HG03025 (cell line): Measurements from ENCODE around the gene FAM107A.

Source experiments
- ATAC-seq: cut with Tn5 transposase; IDR thresholded peaks from one replicate; pipeline ENCODE4 v1.9.1; 2021; ENCODE audit warnings: mild to moderate bottlenecking, moderate library complexity; ENCODE audit not compliant: unreplicated experiment, low FRiP score

FAM107A gene

DNA sequence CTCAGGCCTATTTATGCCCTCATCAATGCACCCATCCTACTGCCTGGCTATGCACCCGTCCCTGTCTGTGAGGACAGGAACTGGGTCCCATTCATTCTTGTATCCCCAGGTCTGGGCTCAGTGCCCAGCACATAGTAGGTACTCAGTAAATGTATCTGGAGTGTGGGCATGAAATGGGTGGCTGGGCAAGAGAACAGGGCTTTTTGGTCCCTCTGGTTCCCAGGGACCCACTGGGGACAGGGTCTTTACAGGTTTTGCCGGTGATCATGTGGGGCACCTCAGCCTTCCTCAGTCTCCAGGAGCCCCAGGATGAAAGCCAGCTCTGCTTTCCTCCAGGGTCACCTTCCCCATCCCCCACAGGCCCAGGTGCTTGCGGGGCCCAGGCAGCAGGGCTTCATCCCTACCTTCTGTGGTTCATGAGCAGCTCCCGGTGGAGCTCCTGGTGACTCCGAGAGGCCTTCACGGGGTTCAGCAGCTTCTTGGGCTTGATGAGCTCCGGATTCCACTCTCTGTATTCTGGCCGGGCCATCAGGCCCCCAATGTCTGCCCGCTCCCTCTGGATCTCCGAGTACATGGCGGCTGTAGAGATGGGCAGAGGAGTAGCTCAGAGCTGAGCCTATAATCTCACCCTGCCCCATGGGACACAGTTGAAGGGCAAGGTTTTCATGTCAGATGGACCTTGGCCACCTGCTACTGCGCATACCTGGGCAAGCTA lies 7.7 kb downstream of the FAM107A start:
- ATAC-seq, result no peak

- peak; percentile 45 for ATAC-seq
Observed at GRCh38 chr3:58568572-58569286, 8.5 kb downstream of the FAM107A start.

DNA sequence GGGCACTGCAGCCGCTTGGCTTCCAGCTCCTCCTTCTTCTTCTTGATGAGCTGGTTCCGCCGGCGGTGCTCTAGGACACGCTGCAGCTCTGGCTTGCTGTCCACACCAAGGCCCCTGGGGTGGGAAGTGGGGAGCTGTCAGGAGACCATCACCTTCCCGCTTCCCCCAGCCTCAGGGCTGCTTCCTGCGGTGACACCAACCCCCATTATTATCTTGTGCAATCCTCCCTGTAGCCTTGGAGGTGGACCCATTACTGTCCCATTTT lies 10.0 kb downstream of the FAM107A start:
- ATAC-seq, result no peak

DNA sequence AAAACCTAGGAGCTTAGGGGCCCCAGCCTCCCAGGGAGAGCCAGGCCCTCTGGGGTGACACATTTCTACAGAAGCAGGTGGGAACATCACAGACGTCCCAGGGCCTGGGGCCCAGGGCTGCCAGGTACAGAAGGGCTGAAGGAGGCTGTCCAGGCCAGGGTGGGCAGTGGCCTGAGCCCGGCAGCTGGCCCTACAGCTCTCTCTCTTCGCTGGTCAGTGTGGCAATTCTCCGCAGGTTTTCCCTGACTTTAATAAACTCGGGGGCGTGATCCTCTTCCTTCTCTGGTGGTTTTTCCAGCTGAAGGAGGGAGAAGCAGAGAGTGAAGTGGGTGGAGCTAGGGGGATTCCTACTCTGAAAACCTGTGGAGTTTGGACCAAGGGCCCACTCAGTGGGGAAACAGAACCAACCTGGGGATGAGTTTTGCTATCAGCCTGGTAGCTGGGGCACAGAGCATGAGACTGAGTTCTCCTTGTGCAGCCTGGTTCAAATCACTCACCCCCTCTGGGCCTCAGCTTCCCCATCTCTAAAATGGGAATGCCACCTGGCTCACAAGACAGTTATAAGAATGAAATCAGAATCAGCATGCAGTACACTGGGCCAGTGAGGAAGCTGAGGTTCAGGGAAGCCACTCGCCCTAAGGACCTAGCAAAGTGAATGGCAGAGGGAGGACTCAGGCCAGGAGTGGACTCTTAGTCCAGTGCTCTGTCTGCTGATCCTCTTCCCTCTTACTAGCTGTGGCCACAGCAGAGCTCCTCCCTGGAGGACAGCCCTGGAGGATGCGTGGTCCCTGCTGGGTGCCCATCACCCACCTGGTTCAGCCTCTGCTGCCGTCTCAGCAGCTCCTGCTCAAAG lies 10.6 kb downstream of the FAM107A start:
- no peak for ATAC-seq

DNA sequence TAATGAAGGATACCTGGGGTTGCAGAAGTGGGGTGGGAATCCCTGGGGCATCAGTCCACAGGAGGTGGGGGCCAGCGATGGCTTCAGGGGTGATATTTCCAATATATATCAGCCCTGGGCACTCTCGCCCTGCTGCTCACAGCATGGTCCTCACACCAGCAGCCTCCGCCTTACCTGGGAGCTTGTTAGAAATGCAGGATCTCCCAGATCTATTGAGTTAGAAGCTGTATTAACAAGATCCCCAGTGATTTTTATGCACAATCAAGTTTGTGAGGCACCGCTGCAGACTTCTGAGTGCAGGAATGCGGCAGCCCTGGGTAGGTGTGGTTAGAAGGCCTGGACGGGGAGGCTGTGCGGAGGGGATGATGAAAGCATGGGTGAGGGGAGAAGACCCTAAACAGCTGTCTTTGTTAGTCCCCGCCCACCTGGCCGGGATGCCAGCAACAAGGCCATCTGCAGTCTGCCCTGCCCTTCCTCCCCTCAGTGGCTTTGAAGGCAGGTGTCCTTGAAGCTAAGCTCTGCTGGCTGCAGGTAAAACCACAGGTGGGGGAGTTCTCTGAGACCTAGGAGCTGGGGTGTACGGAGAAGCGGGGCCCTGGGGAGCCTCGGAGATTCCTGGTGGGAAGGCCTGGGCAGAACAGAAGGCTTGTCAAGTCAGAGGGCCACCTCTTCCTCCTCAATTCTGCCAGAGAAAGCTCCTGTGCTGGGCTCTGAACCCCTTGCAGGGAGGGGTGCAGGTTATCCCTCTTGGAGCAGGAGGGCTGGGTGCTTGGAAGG lies 11.4 kb downstream of the FAM107A start:
- no peak for ATAC-seq

GRCh38 chr3:58564456-58565160 lies 12.6 kb downstream of the FAM107A start:
- no peak for ATAC-seq

GRCh38 chr3:58564054-58564453 lies 13.1 kb downstream of the FAM107A start:
- ATAC-seq, result no peak

DNA sequence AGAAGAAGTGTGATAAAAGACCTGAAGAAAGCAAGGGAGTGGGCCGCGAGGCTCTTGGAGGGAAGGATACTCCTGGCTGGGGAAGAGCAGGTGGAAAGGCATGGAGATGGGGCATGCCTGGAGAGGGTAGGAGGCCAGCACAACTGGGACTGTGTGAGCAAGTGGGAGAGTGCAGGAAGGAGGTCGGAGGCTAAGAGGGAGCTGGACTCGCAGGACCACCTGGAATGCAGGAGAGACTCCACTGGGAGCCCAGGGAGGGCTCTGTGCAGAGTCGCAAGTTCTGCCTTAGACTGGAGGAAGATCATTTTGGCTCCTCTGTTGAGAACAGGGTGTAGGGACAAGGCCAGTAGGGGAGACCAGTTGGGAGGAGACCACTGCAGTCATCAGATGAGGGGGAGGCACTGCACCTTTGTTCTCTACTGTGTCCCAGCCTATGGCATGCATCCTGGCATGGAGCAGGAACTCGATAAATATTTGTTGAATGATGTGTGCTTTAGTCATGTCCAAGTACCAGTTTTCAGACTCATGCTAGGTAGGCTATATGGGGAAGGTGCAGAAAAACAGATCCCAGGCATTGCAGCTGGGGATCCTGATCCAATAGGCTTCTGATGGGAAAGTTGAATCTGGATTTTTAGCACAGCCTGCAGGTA lies 13.7 kb downstream of the FAM107A start:
- no peak for ATAC-seq

DNA sequence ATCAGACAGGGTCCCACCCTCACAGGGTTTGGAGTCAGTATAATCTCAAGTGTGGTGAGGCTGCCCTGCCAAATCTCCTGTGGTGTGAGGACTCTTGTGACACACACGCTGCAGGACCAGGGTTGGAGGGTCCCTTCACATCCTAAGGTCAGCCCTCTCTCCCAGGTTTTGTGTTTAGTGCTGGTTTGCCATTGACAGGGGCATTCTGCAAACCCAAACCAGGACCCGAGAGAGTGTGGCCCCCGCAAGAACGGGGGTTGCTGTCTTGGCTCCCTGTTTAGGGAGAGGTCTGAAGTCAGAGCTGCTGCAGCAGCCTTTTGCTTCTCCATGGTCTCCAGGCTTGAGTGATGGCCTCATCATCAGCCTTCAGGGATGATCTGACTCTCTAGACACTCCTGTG lies 14.7 kb downstream of the FAM107A start:
- no peak for ATAC-seq

- no peak for ATAC-seq
Observed at GRCh38 chr3:58560771-58561311, 16.4 kb downstream of the FAM107A start.

- no peak for ATAC-seq
Observed at GRCh38 chr3:58559586-58559985, 17.6 kb downstream of the FAM107A start.

DNA sequence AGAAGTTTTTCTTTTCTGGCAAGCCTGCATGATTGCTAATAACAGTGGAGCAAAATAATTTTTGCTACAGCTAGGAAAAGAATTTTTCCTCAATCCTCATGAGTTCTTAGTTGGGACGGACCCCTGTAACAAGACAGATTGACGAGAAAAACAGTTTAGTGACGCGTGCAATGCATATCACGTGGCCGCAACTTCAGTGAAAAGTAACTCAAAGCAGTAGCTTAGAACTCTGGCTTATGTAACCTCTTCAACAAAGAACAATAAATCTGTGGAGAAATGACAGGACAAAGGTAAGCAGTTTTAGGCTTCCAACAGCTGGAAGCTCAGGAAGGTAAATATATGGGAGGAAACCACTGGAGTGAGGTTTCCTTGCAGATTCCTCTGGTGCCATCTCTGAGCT lies 19.7 kb downstream of the FAM107A start:
- no peak for ATAC-seq

DNA sequence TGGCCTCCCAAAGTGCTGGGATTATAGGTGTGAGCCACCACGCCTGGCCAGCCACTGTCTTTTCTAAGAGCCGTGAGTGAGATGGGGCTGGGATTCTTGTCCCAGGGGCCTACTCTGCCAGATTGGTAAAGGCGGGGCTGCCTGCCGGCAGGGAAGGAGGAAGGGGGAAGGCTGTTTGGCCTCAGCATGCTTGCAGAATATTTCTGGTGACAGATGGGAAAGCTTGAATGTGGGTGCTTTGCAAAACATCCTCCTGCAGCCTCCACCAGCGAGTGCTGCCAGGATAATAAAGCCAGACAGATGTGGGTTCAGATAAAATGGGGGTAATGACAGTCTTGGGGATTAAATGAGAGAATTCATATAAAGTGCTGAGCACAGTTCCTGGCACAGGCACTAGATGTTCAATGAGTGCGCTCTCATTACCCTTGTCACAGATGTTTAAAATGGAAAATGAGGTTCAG lies 20.4 kb downstream of the FAM107A start:
- no peak for ATAC-seq

DNA sequence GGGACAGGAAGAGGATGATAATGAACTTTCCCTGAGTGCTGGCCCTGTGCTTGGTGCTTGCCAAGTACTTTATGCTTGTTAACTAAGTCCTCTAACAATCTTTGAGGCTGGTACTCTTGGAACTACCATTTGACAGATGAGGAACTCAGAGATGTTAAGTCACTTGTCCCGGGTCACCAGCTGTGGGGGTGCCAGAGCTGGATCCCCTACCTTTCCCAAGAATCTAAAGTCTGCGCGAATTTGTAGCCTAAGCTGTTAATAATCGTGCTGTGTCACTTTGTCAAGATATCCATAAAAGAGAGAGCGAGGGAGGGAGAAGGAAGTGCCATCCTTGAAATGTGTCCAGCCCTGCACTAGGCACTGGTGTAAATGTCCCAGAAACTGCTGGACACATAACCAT lies 21.2 kb downstream of the FAM107A start:
- ATAC-seq, result no peak

GRCh38 chr3:58555203-58555602 lies 22.0 kb downstream of the FAM107A start:
- no peak for ATAC-seq

GRCh38 chr3:58553003-58553402 lies 24.2 kb downstream of the FAM107A start:
- ATAC-seq, result no peak

GRCh38 chr3:58551636-58552180 lies 25.5 kb downstream of the FAM107A start:
- no peak for ATAC-seq

GRCh38 chr3:58544541-58544940 lies 32.6 kb downstream of the FAM107A start:
- no peak for ATAC-seq
